GM21619 (cell line): ENCODE data around the gene UQCC2.

Experiments
- ATAC-seq: cut with Tn5 transposase; IDR thresholded peaks from one replicate; pipeline ENCODE4 v1.9.1; 2021; ENCODE audit not compliant: unreplicated experiment

The UQCC2 gene

GRCh38 chr6:33744001-33744848, 32.7 kb upstream of the UQCC2 start:
- ATAC-seq, result no peak

GRCh38 chr6:33742837-33743236, 31.3 kb upstream of the UQCC2 start:
- no peak for ATAC-seq

- ATAC-seq, result no peak
Measured at GRCh38 chr6:33742092-33742491, 30.6 kb upstream of the UQCC2 start.

GRCh38 chr6:33740794-33741193, 29.3 kb upstream of the UQCC2 start:
- ATAC-seq, result no peak

GRCh38 chr6:33740204-33740608, 28.7 kb upstream of the UQCC2 start:
- no peak for ATAC-seq

GRCh38 chr6:33739571-33739970, 28.1 kb upstream of the UQCC2 start:
- no peak for ATAC-seq

- ATAC-seq, result no peak
Measured at GRCh38 chr6:33738879-33739278, 27.4 kb upstream of the UQCC2 start.

- no peak for ATAC-seq
Measured at GRCh38 chr6:33738153-33738552, 26.7 kb upstream of the UQCC2 start.

- ATAC-seq, result no peak
Measured at GRCh38 chr6:33737267-33738026, 25.9 kb upstream of the UQCC2 start.

- ATAC-seq, result no peak
Measured at GRCh38 chr6:33735216-33735615, 23.7 kb upstream of the UQCC2 start.

- no peak for ATAC-seq
Measured at GRCh38 chr6:33733709-33734007, 22.2 kb upstream of the UQCC2 start.

GRCh38 chr6:33732817-33733708, 21.6 kb upstream of the UQCC2 start:
- ATAC-seq, result no peak

GRCh38 chr6:33732385-33732784, 20.9 kb upstream of the UQCC2 start:
- no peak for ATAC-seq

- ATAC-seq, result no peak
Measured at GRCh38 chr6:33731751-33732282, 20.3 kb upstream of the UQCC2 start.

GRCh38 chr6:33731035-33731434, 19.5 kb upstream of the UQCC2 start:
- no peak for ATAC-seq

GRCh38 chr6:33730611-33731010, 19.1 kb upstream of the UQCC2 start:
- no peak for ATAC-seq

GRCh38 chr6:33729059-33729458, 17.6 kb upstream of the UQCC2 start:
- no peak for ATAC-seq

GRCh38 chr6:33728438-33728837, 16.9 kb upstream of the UQCC2 start:
- ATAC-seq, result no peak

- no peak for ATAC-seq
Measured at GRCh38 chr6:33727932-33728331, 16.4 kb upstream of the UQCC2 start.

GRCh38 chr6:33727126-33727525, 15.6 kb upstream of the UQCC2 start:
- ATAC-seq, result no peak

GRCh38 chr6:33726696-33727095, 15.2 kb upstream of the UQCC2 start:
- no peak for ATAC-seq
